ENCODE results near the gene ATG13. TPM values are rescaled to one million over a fixed set of nuclear protein-coding genes. Genes with fewer than 3 reads are reported as not detected.

ATG13 gene
- total and polyA plus RNA-seq, 4 donors = 36.3 to 49.9 (median 41.2) TPM

- TF ChIP-seq ZBTB33 (IDR thresholded peaks at IDR 0.05) (no peak), GABPA (IDR thresholded peaks at IDR 0.05 in 1 of 2, conservative IDR thresholded peaks at IDR 0.05 in 1 of 2) (no peak), EGR1 (IDR thresholded peaks at IDR 0.05; ENCODE audit: low read depth in 2 of 2) (no peak), TAF1 (conservative IDR thresholded peaks at IDR 0.05) (no peak), RXRA (IDR thresholded peaks at IDR 0.05) (no peak), YY1 (IDR thresholded peaks at IDR 0.05) (no peak), NR2F2 (IDR thresholded peaks at IDR 0.05) (no peak), JUND (IDR thresholded peaks at IDR 0.05) (no peak), HNF4A (conservative IDR thresholded peaks at IDR 0.05) (no peak), HNF4G (IDR thresholded peaks at IDR 0.05) (no peak), CTCF (IDR thresholded peaks at IDR 0.05; ENCODE audit: low read depth, low read length, missing input control) (no peak)
- no peaks in the 10 kb centered on the region for H3K27me3 ChIP-seq (ENCODE audit: control insufficient read depth in 4 of 4, insufficient read depth in 4 of 4, low read length in 3 of 4)
- 61% methylated on average over 1 of the region's 1 CpG for WGBS
- H3K4me1 ChIP-seq (ENCODE audit: control insufficient read depth in 4 of 4, insufficient read depth in 4 of 4, low read length in 3 of 4) = no peaks in the 10 kb centered on the region
- no peak overlapping the region for H3K27ac ChIP-seq (ENCODE audit: low read depth in 1 of 2, low read length in 2 of 2)
- DNase-seq (ENCODE audit: low spot score) = no peak
- H3K9ac ChIP-seq (ENCODE audit: low read depth in 1 of 2, low read length in 2 of 2) = no peak overlapping the region
- H3K4me3 ChIP-seq (ENCODE audit: low read depth in 1 of 3, low read length in 3 of 3) = no peak overlapping the region
- no peaks in the 10 kb centered on the region for H3K36me3 ChIP-seq (ENCODE audit: control insufficient read depth in 4 of 4, insufficient read depth in 3 of 4, low read depth in 1 of 4, low read length in 3 of 4)
- no peaks in the 10 kb centered on the region for H3K9me3 ChIP-seq (ENCODE audit: control insufficient read depth in 4 of 4, low read length in 3 of 4)
Measured at GRCh38 chr11:46574656-46575055, 42.7 kb upstream of the ATG13 start.

GRCh38 chr11:46577058-46577457, 40.3 kb upstream of the ATG13 start:
- Histone ChIP-seq H3K9me3 (ENCODE audit: control insufficient read depth in 4 of 4, low read length in 3 of 4) (no peaks in the 10 kb centered on the region), H3K9ac (ENCODE audit: low read depth in 1 of 2, low read length in 2 of 2) (no peak overlapping the region), H3K36me3 (ENCODE audit: control insufficient read depth in 4 of 4, insufficient read depth in 3 of 4, low read depth in 1 of 4, low read length in 3 of 4) (no peaks in the 10 kb centered on the region), H3K27me3 (ENCODE audit: control insufficient read depth in 4 of 4, insufficient read depth in 4 of 4, low read length in 3 of 4) (no peaks in the 10 kb centered on the region), H3K4me1 (ENCODE audit: control insufficient read depth in 4 of 4, insufficient read depth in 4 of 4, low read length in 3 of 4) (no peaks in the 10 kb centered on the region), H3K27ac (ENCODE audit: low read depth in 1 of 2, low read length in 2 of 2) (no peak overlapping the region), H3K4me3 (ENCODE audit: low read depth in 1 of 3, low read length in 3 of 3) (no peak overlapping the region)
- no peak for DNase-seq (ENCODE audit: low spot score)
- no peak for TF ChIP-seq HNF4A (conservative IDR thresholded peaks at IDR 0.05)
- no peak for TF ChIP-seq NR2F2 (IDR thresholded peaks at IDR 0.05)
- TF ChIP-seq MAX (IDR thresholded peaks at IDR 0.05) = no peak
- TF ChIP-seq CTCF (IDR thresholded peaks at IDR 0.05; ENCODE audit: low read depth, low read length, missing input control) = no peak
- TF ChIP-seq ATF3 (IDR thresholded peaks at IDR 0.05) = no peak
- no peak for TF ChIP-seq GABPA (IDR thresholded peaks at IDR 0.05 in 1 of 2, conservative IDR thresholded peaks at IDR 0.05 in 1 of 2)
- no peak for TF ChIP-seq REST (IDR thresholded peaks at IDR 0.05)
- TF ChIP-seq EGR1 (IDR thresholded peaks at IDR 0.05; ENCODE audit: low read depth in 2 of 2) = no peak
- no peak for TF ChIP-seq RAD21 (IDR thresholded peaks at IDR 0.05)
- TF ChIP-seq JUND (IDR thresholded peaks at IDR 0.05) = no peak
- no peak for TF ChIP-seq ZBTB33 (IDR thresholded peaks at IDR 0.05)
- TF ChIP-seq FOXA1 (IDR thresholded peaks at IDR 0.05) = no peak
- TF ChIP-seq TAF1 (conservative IDR thresholded peaks at IDR 0.05) = no peak
- no peak for TF ChIP-seq RXRA (IDR thresholded peaks at IDR 0.05)
- 97% methylated on average over 1 of the region's 1 CpG for WGBS

All from liver (tissue), 9 donors.